ENCODE measurements around the gene PCDH10. TPM values are rescaled to one million over a fixed set of nuclear protein-coding genes. Genes with fewer than 3 reads are reported as not detected.

PCDH10 gene
- total and polyA plus RNA-seq, 2 of the 4 experiments (the other 2 are of a cell fraction) = 0.90 to 2.0 TPM

GRCh38 chr4:133149932-133150471 lies 908 bp downstream of the PCDH10 start:
- Histone ChIP-seq H2AK5ac (ENCODE audit: low read depth, low read length) (no peak overlapping the region), H3K56ac (ENCODE audit: extremely low read depth, insufficient read depth, low read length) (no peak overlapping the region; the same call in 1 of the 2 replicates), H3K4me3 (ENCODE audit: insufficient read depth, low read depth, low read length) (0 out of 2 replicates have a peak overlapping the region, but pooled peaks have one; percentile 8), H3K9me3 (ENCODE audit: control insufficient read depth, insufficient read depth, low read length) (no peaks in the 10 kb centered on the region), H3K27ac (ENCODE audit: insufficient read depth, low read length) (no peak overlapping the region), H3K18ac (ENCODE audit: low read depth, low read length) (no peak overlapping the region), H3K23ac (ENCODE audit: low read depth, low read length) (0 out of 2 replicates have a peak overlapping the region, but pooled peaks have one; percentile 15), H2BK20ac (ENCODE audit: low read depth, low read length) (no peak overlapping the region), H2AFZ (replicated peaks; ENCODE audit: low read length, poor library complexity) (peak overlapping the region; percentile 75), H3K9me1 (ENCODE audit: insufficient read depth, low read length) (no peaks in the 10 kb centered on the region), H3K14ac (replicated peaks; ENCODE audit: low read depth, low read length) (no peak overlapping the region), H3K27me3 (ENCODE audit: control insufficient read depth, insufficient read depth, low read length) (peaks cover 46% of the 10 kb centered on the region), H3K4ac (ENCODE audit: low read depth, low read length) (no peak overlapping the region), H3K79me1 (ENCODE audit: low read depth in 1 of 2, low read length in 2 of 2) (no peaks in the 10 kb centered on the region), H3K4me1 (ENCODE audit: control insufficient read depth, insufficient read depth, low read length) (peaks cover 2% of the 10 kb centered on the region; the same call in 1 of the 2 replicates), H2BK5ac (ENCODE audit: low read depth, low read length, poor library complexity, severe bottlenecking) (no peak overlapping the region), H2BK15ac (ENCODE audit: low read depth, low read length) (no peak overlapping the region), H3K36me3 (ENCODE audit: control insufficient read depth, insufficient read depth, low read length) (no peaks in the 10 kb centered on the region), H2AK9ac (replicated peaks; ENCODE audit: low read depth, low read length, poor library complexity) (no peak overlapping the region), H4K8ac (ENCODE audit: low read depth in 2 of 2, low read length in 2 of 2) (no peak overlapping the region), H4K91ac (ENCODE audit: insufficient read depth, low read depth, low read length) (no peak overlapping the region), H3K9ac (ENCODE audit: low read depth, low read length) (no peak overlapping the region), H2BK120ac (ENCODE audit: low read depth, low read length) (no peak overlapping the region), H4K20me1 (ENCODE audit: insufficient read depth, low read length) (no peaks in the 10 kb centered on the region), H3K4me2 (ENCODE audit: low read depth, low read length) (peak overlapping the region; percentile 58), H4K5ac (ENCODE audit: low read depth, low read length) (no peak overlapping the region)
- WGBS, 2 experiments (ENCODE audit: extremely low coverage in 2 of 2, insufficient read length in 1 of 2) = 0% methylated on average over 2 of the region's 17 CpGs; no CpG with 5 or more reads in 1 of the 2 experiments
- no peak for ATAC-seq (ENCODE audit: low read depth)
- dilution Hi-C loops (cut with HindIII; ENCODE audit: low sequenced_read_pairs, unreplicated experiment) = no loop called here
- CTCF ChIA-PET = no interaction called here
- DNase-seq = no peak
- POLR2A ChIA-PET (ENCODE audit: unreplicated experiment) = no interaction called here
- intact Hi-C loops (cut with micrococcal nuclease) = loop anchor here (5.0 to 10.0 kb wide), 3 partner anchors 692 to 1755 kb away; no protein-coding TSS in a partner anchor
- in situ Hi-C loops (cut with MboI; ENCODE audit: low sequenced_read_pairs) = no loop called here
- no TSS peak for BruUV-seq (replicated peaks)
- no peak for TF ChIP-seq RFX5 (IDR thresholded peaks at IDR 0.05; ENCODE audit: low read depth, low read length)
- no peak for TF ChIP-seq USF2 (IDR thresholded peaks at IDR 0.05; ENCODE audit: low read depth, low read length)
- no peak for TF ChIP-seq NFE2L2 (IDR thresholded peaks at IDR 0.05; ENCODE audit: low read depth, low read length)
- no peak for TF ChIP-seq POLR2A (IDR thresholded peaks at IDR 0.05; ENCODE audit: low read depth, low read length)
- no peak for TF ChIP-seq CTCF (conservative IDR thresholded peaks at IDR 0.05; ENCODE audit: low read depth, low read length)
- no peak for TF ChIP-seq MAZ (IDR thresholded peaks at IDR 0.05; ENCODE audit: borderline replicate concordance, low read depth, low read length)
- no peak for TF ChIP-seq FOS (IDR thresholded peaks at IDR 0.05; ENCODE audit: low read depth, low read length)
- no peak for TF ChIP-seq CEBPB (IDR thresholded peaks at IDR 0.05; ENCODE audit: low read depth, low read length)
- TF ChIP-seq MXI1 (IDR thresholded peaks at IDR 0.05; ENCODE audit: borderline replicate concordance, low read depth, low read length) = no peak
- no peak for TF ChIP-seq CHD1 (IDR thresholded peaks at IDR 0.05; ENCODE audit: low read depth, low read length)
- TF ChIP-seq SMC3 (IDR thresholded peaks at IDR 0.05; ENCODE audit: low read depth, low read length) = no peak
- no peak for TF ChIP-seq ELK1 (IDR thresholded peaks at IDR 0.05; ENCODE audit: borderline replicate concordance, low read depth, low read length)
